ENCODE measurements around the gene TH.
"Not testable (repeated sequence)": the region's sequence is repeated elsewhere in the genome, so short reads cannot be mapped to it uniquely, and the experiment has no call there.

TH gene

DNA sequence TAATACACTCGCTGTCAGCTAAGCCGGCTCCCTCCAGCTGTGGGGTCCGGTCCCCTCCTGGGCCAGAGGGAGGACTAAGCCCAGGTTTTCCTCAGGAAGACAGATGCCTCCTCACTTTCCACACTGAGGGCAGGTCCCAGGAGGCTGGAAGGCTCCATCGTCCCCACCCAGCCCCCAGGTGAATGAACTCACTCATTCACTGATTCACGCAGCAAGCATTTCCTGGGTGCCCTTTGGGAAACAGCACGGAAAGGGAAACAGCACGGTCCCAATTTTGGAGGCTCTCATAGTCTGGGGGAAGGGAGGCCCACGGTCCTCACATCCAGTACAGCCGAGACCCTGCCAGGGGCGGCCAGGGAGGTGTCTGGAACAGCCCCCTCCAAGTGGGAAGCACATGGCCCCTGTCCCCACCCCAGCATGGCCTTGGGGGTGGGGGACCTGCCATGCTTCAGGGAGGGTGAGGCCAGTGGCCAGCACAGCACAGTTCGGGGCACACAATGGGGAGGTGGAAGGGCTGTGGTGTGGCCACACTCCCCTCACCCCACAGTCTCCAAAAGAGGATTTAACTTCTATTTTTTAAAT lies 9.3 kb upstream of the TH start:
- no peak for DNase-seq (ENCODE audit: extremely low spot score, insufficient read length, low read depth)
- no peak for FAIRE-seq

DNA sequence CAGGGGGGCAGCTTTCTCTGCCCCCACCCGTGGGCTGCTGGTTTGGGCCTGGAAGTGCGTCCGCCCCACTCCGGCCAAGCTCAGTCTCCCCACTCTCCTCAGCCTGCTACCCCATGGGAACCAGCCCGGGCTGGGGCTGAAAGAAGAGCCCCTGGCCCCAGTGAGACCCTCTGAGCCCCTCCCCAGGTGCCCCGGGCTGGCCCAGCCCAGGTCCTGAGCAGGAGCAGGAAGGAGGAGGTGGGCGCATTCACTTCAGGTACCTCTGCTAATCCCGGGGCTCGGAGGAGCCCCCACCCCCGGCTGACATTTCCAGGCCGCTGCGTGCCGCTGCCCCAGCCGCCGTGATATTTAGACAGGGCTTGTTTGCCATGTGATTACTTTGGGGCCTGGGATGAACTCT lies 8.7 kb upstream of the TH start:
- FAIRE-seq (no peak), DNase-seq (ENCODE audit: extremely low spot score, insufficient read length, low read depth) (no peak)

DNA sequence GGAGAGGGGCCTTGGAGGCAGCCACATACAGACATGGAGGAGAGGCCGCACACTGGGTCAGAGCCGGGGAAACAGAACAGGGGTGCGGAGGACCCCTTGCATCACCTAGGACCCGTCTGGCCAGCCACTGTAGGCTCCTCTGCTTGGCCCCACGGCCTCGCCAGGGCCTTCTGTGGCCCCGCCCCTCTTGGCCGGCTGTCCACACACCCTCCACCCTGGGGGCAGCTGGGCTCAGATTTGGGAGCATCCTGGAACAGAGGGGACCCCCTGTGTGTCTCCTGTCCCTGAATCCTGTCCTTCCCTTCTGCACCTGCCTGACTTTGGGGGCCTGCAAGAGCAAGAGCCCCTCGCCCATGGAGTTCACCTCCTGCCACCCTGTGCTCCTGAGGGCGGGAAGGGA lies 7.9 kb upstream of the TH start:
- DNase-seq (ENCODE audit: extremely low spot score, insufficient read length, low read depth) = no peak
- no peak for FAIRE-seq

DNA sequence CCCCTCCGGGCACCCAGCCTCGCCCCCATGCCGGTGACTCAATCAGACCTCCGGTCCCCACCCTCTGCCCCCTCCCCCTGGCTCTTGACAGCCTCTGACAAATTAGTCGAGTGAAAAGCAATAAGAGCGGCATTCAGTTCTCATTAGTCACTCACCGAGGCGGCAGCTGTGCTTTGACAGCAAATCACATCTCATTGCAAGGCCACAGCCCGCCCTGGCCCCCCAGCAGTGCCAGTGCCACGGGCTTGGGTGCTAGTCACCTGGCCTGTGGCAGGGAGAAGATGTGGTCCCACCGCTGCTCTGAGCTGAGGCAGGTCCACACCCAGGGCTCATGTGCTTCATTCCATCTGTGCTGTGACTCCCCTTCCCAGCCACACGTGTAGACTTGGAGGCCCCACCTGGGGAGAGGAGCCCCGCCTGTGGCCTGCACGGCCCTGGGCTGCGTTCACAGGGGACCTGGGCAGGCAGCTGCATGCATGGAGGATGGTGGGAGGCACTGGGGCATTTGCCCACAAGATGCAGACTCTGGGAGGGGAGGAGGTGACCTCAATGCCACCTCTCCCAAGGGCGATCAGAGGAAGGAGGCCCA lies 7.4 kb upstream of the TH start:
- DNase-seq (ENCODE audit: extremely low spot score, insufficient read length, low read depth) = no peak
- FAIRE-seq = no peak

DNA sequence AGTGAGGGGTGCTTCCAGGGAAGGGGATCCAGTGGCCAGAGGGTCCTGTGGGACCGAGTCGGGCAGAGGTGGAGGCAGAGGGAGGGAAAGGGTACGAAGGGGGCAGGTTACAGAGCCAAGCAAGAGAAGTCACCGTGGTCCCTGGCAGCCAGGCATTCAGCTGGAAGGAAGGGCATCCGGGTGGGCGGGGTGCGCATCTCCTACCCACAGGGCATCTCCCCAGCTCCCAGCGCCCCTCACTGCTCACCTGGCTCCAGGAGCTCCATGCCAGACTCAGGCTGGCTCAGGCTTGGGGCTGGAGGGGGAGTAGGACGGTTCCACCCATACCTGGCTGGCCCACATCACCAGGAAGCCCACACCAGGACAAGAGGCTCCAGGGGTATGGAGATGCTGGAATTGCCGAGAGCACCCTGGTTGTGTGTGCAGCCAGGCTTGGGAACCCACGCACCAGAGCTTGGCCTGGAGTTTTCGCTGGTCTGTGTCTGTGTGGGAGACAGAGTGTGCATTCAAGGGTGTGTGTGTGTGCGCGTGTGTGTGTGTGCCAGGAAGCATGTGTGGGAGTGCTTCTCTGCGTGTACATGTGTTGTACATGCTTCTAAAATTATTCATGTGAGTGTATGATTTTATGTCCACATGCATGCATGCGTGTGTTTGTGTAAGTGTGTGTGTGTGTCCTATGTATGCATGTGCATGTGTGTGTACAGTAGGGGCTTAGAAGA lies 6.6 kb upstream of the TH start:
- FAIRE-seq = not testable (repeated sequence)

DNA sequence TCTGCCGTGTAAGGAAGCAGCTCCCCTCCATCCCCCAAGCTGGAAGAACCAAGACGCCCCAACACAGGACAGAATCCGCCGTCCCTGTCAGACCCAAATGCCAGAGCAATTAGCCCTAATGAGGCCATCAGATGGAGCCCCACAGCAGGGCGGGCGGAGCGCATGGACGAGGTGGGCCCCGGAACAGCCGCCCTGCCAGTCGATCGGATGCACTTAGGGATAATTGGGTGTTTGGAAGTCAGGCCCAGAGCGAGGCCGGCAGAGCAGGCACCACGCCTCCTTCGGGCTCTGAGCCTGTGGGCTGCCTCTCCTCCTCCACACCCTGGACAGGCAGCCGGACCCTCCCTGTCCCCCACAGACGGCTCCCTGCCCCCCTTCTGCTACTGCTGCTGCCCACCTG lies 5.5 kb upstream of the TH start:
- DNase-seq (ENCODE audit: extremely low spot score, insufficient read length, low read depth) = no peak

More for the DNA sequence above, 6.6 kb upstream of the TH start:
- not testable (repeated sequence) for DNase-seq (ENCODE audit: extremely low spot score, insufficient read length, low read depth)

DNA sequence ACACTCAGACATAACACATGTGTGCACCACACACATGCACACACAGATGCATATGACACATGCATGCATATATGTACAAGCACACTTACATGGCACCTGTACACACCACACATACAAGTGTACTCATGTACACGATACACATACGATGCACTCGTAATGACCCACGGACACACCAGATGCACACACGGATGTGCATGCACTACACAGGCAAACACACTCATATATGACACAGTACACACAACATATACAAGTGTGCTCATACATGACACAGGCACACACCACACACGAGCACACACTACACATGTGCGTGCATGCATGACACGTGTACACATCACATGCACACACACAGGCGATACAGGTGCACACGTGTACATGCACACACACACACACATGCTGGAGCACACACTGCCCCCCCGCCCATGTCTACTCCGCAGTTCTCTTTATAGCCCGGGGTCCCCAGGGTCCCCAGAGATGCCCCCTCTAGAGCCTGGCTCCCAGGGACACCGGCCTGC lies 4.8 kb upstream of the TH start:
- no peak for DNase-seq (ENCODE audit: extremely low spot score, insufficient read length, low read depth)
- FAIRE-seq = no peak

More for the DNA sequence above, 5.5 kb upstream of the TH start:
- no peak for FAIRE-seq

DNA sequence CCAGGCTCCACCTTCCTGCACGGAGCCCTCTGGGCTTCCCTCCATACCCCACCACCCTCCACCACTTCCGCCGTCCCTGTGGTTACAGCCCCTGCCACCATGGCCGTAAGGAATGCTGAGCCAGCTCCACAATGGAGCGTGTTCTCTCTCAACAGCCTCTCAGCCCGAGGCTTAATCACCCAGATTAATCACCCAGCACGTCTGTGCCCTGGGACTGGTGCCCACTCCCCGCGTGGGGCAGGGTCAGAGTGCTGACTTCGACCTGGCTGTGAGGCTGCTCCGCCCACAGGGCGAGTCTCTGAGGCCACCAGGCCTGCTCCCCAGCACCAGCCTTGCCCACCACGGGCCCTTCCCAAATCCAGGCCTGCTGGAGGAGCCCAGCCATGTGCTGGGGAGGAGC lies 4.0 kb upstream of the TH start:
- DNase-seq (ENCODE audit: extremely low spot score, insufficient read length, low read depth) (no peak), FAIRE-seq (no peak)

DNA sequence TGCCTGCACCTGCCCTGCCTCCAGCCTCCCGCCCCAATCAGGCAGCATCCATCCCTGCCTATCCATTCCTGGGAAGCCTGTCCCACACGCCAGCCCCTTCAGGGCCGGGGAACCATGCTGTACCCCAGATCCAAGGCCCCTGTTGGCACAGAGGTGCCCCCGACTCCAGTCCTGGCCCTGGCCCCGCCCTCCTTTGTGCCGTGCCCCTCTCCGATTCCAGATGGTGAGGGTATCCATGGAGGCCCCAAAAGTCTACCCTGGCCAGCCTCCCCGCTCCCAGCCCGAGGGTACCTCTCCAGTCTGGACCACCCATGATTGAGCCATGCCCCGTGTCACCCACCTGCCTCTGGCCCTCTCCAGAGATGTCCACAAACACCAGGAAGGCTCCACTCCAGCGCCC lies 2.7 kb upstream of the TH start:
- no peak for DNase-seq (ENCODE audit: extremely low spot score, insufficient read length, low read depth)
- FAIRE-seq = no peak

DNA sequence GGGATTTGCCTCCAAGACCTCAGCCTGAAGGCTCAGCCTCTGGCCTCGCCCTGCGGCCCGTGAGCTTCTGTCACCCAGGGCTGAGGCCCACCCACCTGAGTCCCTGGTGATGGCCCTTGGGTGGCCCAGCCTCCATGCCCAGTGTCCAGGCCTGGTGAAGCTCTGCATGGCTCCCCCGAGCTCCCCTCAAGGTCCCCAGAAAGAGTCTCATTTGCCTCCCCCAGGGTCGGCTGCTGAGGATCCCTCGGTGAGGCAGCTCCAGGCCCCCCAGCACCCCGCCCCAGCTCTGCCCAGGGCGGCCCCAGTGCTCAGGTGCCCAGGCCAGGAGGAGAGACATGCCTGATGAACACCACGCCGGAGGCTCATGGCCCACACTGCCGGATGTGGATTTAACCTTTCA lies 2.1 kb upstream of the TH start:
- no peak for DNase-seq (ENCODE audit: extremely low spot score, insufficient read length, low read depth)

DNA sequence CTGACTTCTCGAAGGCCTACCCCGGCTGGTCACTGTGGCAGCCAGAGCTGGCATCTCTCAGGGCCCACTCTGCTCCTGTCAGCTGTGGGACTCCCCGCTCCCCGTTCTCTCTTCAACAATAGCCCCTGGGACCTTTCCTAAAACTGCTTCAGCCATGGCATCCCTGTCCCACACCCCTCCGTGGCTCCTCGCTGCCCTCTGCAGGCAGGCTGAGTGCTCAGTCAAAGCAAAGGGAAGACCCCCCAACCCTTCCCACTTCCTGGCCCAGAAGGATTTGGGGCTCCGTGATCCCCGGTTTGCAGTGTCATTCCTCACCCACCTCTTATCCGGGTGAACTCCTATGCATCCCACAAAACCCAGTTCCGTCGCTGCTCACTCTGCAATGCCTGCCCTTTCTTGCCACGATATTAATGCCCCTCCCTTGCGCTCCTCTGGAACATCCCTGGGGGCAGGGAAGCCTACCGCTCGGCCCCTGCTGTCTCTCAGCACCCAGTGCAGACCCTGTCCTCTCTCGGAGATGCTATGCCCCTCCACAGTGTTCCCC lies 1.6 kb upstream of the TH start:
- DNase-seq (ENCODE audit: extremely low spot score, insufficient read length, low read depth) = no peak
- no peak for FAIRE-seq

More for the DNA sequence above, 2.1 kb upstream of the TH start:
- no peak for FAIRE-seq

DNA sequence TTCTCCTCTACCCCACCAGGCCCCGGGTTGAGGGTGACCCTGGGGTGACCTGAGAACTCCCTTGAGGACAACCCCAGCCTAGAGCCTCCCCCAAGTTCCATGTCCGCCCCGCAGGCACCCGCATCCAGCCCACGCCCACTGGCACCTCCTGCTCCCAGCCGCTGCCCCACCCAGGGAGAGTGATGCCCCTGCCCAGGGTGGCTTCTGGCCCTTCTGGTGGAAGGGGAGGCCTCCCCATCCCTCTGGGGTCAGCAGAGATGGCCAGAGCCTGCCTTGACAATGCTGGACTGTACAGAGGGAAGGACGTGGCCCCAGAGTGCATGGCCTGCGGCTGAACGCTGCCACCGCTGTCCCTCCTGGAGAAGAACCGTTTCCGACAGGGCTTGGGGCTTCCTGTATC lies 1.1 kb upstream of the TH start:
- FAIRE-seq = no peak
- no peak for DNase-seq (ENCODE audit: extremely low spot score, insufficient read length, low read depth)

DNA sequence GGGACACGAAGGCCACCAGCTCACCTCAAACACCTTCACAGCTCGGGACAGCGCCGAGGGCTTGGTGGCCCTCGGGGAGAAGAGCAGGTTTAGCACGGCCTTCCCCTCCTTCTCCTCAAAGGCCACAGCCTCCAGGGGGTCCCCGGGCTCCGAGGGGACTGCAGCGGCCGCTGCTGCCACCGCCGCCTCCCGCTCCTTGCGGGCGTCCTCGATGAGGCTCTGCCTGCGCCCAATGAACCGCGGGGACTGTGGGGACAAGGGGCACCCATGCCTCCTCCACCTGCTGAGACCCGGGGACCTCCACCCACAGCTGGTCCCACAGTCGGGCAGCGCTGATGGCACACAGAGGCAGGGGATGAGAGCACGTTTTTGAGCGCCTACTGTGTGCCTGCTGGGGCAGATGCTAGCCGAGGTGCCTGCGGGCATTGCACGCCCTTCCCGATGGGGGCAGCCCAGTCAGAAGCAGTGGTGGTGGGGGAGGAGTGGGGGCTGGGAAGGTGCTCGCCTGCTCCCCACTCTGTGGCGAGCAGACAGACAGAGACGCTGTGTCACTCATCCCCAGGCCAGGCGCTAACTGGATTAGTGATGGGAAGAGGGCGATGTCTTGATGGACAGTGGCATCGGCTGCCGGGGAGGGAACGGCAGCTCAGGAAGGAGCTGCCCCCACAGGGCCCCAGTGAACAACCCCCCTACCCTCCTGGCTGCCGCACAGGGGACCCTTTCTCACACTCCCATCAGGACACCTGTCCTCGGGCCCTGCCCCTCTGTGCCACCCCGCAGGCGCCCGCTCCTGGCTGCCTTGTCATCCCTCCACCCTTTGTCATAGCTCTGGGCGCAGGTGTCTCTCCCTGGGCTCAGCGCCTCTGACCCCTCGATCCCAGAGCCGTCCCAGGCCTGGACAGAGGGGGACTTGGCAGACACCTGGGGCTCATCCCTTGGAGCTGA lies 1.7 kb downstream of the TH start:
- DNase-seq (ENCODE audit: extremely low spot score, insufficient read length, low read depth) (no peak), FAIRE-seq (no peak)

DNA sequence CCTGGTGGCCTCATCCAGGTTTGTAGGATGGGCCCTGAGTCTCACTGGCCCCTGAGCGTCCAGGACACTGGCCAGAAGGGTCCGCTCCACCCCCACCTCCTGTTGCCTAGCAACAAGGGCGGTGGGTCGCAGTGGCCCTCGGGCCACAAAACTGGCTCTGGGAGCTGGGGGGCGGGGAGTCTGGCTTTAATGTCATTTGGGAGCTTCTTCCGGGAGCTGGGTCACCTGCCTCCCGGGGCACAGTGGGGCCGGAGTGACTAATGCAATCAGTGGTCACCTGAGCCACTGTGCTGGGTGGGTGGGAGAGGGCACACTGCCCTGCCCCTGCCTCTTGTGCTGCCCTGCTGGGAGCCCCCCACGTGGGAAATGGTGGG lies 2.6 kb downstream of the TH start:
- DNase-seq (ENCODE audit: extremely low spot score, insufficient read length, low read depth) (no peak), FAIRE-seq (no peak)

DNA sequence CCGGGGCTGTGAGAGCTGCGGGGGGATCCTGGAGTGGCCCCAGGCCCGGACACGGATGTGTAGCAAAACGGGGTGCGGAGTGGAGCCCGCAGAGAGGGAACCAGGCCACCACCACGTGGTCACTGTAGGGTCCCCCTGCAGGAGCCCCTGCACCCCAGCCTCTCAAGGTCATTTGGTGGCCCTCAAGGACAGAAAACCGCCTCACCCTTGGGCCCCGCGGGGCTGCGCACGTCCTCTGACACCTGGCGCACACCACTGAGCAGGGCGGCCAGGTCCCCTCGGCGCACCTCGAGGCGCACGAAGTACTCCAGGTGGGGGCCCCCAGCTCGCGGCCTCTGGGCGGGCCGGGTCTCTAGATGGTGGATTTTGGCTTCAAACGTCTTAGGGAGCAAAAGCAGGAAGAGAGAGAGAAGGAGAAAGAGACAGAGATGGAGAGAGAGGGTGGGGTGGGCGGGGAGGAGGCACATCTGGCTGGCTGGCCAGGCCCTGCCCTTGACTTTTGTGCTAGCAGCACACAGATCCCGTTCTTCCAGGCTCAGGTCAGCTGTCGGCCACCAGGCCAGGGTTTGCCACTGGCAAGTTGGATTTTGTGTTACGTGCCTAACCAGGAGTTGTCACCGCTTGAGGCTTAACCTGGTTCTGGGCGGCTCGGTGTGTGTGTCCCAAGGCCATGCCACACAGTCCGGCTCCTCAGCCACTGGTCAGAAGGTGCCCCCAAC lies 3.2 kb downstream of the TH start:
- no peak for DNase-seq (ENCODE audit: extremely low spot score, insufficient read length, low read depth)
- FAIRE-seq = no peak

DNA sequence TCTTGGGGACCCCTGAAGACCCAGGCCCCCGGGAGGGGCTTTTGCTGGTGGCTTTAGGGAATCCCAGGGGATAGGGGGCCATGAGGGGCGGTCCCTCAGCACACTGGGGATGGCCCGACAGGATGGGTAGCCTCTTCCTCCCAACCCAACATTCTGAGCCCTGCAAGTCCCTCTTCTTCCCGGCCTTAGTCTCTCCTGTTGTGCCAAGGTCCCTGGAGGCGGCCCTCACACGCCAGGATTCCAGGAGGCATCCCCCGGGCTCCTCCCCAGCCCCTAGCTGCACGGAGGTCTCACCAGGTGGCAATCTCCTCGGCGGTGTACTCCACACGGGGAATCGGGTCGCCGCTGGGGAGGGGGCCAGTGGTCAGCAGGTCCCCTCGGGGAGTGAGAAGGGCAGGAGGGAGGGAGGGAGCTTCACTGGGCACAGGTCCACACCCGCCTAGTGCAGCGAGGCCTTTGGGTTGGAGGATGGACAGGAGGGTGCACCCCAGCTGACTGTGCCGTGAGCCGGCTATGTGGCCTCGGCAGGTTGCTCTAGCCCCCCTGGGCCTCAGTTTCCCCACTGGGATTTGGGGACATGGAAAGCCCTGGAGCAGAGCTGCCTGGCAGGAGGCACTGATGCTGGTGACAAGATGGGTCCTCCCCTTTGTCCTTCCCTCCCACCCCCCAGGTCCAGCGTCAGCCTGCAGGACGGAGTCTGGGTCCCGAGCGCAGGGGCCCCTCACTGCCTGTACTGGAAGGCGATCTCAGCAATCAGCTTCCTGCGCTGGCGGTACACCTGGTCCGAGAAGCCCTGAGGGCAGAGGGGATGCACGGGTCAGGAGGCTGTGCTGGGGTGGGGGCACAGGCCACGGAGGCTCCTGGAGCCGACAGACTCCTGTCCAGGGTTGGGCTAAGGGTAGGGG lies 4.2 kb downstream of the TH start:
- no peak for DNase-seq (ENCODE audit: extremely low spot score, insufficient read length, low read depth)
- FAIRE-seq = no peak

DNA sequence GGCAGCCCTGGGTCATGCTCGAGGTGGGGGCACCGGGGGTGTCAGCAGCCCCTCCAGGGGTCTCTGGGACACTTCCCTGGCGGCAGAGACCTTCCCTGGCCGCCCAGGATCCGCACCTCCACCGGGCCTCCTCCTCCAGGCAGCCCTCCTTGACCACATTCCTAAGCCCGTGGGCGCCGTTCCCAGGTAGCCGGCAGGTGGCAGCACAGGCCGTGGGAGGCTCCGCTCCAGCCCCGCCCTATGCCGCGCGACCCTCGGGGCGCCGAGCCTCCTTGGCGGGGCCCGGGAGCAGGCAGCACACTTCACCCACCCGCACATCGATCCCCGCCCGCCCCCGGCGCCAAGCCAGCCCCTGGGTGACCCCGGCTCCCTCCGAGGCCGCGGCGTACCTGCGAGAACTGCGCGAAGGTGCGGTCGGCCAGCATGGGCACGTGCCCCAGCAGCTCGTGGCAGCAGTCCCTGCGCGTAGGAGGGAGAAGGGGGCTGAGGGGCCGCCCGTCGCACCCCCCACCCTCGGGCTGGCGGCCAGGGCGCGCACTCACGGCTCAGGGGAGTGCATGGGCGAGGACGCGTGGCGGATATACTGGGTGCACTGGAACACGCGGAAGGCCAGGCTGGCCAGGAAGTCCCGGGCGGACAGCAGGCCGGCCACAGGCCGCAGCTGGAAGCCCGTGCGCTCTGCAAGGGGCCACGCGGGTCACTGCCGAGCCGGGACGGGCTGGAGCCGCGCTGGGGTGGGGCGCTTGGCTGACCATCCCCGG lies 5.3 kb downstream of the TH start:
- DNase-seq (ENCODE audit: extremely low spot score, insufficient read length, low read depth) = no peak
- no peak for FAIRE-seq

DNA sequence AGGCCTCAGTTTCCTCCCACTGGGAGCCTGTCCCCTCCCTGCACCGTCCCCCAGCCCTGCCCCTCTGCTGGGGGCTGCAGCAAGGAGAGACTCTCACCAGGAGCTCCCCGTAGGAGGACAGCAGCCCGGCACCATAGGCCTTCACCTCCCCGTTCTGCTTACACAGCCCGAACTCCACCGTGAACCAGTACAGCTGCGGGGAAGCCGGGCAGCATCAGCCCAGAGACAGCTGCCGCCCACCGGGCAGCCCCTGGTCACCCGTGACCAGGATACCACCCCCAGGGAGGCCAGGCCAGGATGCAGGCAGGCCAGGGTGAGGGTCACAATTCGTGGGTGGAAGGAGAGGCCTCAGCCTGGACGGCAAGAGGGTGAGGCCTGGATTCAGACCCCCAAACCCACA lies 6.0 kb downstream of the TH start:
- DNase-seq (ENCODE audit: extremely low spot score, insufficient read length, low read depth) (no peak), FAIRE-seq (no peak)

Data from GM18507 (cell line).